Measurements from ENCODE around the gene MEPCE.

- TF ChIP-seq CTCF (IDR thresholded peaks at IDR 0.05), result no peak
- no peak for TF ChIP-seq POLR2AphosphoS5 (IDR thresholded peaks at IDR 0.05)
These were observed 4.9 kb downstream of the MEPCE start for GRCh38 chr7:100434297-100435144.

Measured in suprapubic skin (tissue), 3 donors.